ENCODE results near the gene UMAD1.

DNA sequence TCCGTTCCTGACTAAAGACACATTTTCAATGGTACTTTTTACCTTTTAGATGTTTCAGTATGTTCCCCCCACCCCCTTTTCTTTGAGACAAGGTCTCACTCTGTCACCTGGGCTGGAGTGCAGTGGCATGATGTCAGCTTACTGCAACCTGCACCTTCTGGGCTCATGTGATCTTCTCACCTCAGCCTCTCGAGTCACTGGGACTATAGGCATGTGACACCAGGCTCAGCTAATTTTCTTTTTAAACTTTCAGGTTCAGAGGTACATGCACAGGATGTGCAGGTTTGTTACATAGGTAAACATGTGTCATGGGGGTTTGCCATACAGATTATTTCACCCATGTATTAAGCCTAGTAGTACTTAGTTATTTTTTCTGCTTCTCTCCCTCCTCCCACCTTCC, 177.2 kb downstream of the UMAD1 start:
- no peak for TF ChIP-seq GATA2 (IDR thresholded peaks at IDR 0.05; ENCODE audit: low read depth, low read length)
- no peak for TF ChIP-seq GATA3 (IDR thresholded peaks at IDR 0.05; ENCODE audit: low read depth, low read length)

Data from SH-SY5Y (cell line).